Heart right ventricle (tissue), 16 donors: ENCODE results near the gene MT1X. TPM values are rescaled to one million over a fixed set of nuclear protein-coding genes. Genes with fewer than 3 reads are reported as not detected.
"Not testable (repeated sequence)": the region's sequence is repeated elsewhere in the genome, so short reads cannot be mapped to it uniquely, and the experiment has no call there.

Source experiments
- ATAC-seq, 8 donors: fragments of 200-7000 bp; cut with Tn5 transposase; one replicate each; pipeline ENCODE4 v1.9.1; 2020; ENCODE audit warnings: mild to moderate bottlenecking in 8 of 8, moderate library complexity in 8 of 8, moderate number of reproducible peaks in 1 of 8
- DNase-seq, 2 donors: peaks; one replicate each; pipeline ENCODE4 v3.0.0-alpha.2; 2020
- H3K27ac ChIP-seq, 10 donors: fragments of 200-600 bp; sonication (generic) in 2 of 10; one replicate each; pipeline versions ENCODE4 v1.5.0 to v1.8.0; 2020 to 2022; ENCODE audit warnings: mild to moderate bottlenecking in 3 of 10
- H3K27me3 ChIP-seq, 7 donors: fragments of 200-600 bp; one replicate each; pipeline ENCODE4 v1.8.0; 2021 to 2022; ENCODE audit warnings: mild to moderate bottlenecking in 2 of 7
- H3K36me3 ChIP-seq, 9 donors: fragments of 200-600 bp; sonication (generic) in 1 of 9; one replicate each; pipeline versions ENCODE4 v1.5.0 to v1.8.0; 2020 to 2022; ENCODE audit warnings: mild to moderate bottlenecking in 2 of 9
- H3K4me1 ChIP-seq, 9 donors: fragments of 200-600 bp; sonication (generic) in 1 of 9; one replicate each; pipeline versions ENCODE4 v1.5.0 to v1.8.0; 2020 to 2022; ENCODE audit warnings: mild to moderate bottlenecking in 4 of 9
- H3K4me3 ChIP-seq, 10 donors: fragments of 200-600 bp; sonication (generic) in 2 of 10; one replicate each; pipeline versions ENCODE4 v1.5.0 to v1.8.0; 2020 to 2022; ENCODE audit warnings: mild to moderate bottlenecking in 7 of 10, moderate library complexity in 2 of 10
- H3K9me3 ChIP-seq, 11 donors: fragments of 200-600 bp in 10 of 11; sonication (generic) in 2 of 11; one replicate each; pipeline versions ENCODE4 v1.5.0 to v1.8.0; 2013 to 2022; ENCODE audit warnings: mild to moderate bottlenecking in 2 of 11, control low read depth in 1 of 11, moderate library complexity in 1 of 11
- CTCF ChIP-seq, 9 donors: fragments of 200-600 bp; sonication (generic) in 2 of 9; IDR thresholded peaks; one replicate each; pipeline versions ENCODE4 v1.5.0 to v1.8.0; 2021 to 2022; ENCODE audit warnings: antibody characterized with exemption in 9 of 9, mild to moderate bottlenecking in 5 of 9, moderate library complexity in 1 of 9
- WGBS, 2 donors: extraction: QIAGEN DNeasy Blood & Tissue Kit; methylation state at CpG; one replicate each; pipeline ENCODE4 v1.1.7; 2013; ENCODE audit warnings: inconsistent platforms in 1 of 2; 5-methylcytosine and 5-hydroxymethylcytosine counted together
- intact Hi-C, 10 donors: fragments of 100-400 bp; cut with DNase I; formaldehyde crosslinking; loops; one replicate each; pipeline versions ENCODE4 v1.11.1 to v1.14.2; 2022
- polyA plus RNA-seq, 2 donors: library from polyadenylated mRNA; stranded (reverse); fragments of 200-250 nt; gene quantifications; one replicate each; pipeline ENCODE4 v1.2.3, GENCODE V29; 2013
- total RNA-seq, 10 donors: library from RNA; stranded (reverse); fragmentation: NEBNext Ultra II Directional in 3 of 10; extraction: Animal tissue kit (Norgen Biotek cat#: 25700) in 3 of 10; gene quantifications; one replicate each; pipeline versions ENCODE4 v1.2.1 to v1.2.4, GENCODE V29; 2021 to 2023
- donor health status: Arrhythmogenic right ventricular cardiomyopathy.
- donor health status: ischemic (EF 13 %, LVEDD 7.1; RV severe dilation, severe dysfunction).
- donor health status: healthy with polysubstance abuse.
- donor health status: DM: no; HTN: yes; CAD: no.
- donor health status: DM: no; HTN: no; CAD: no.
- donor health status: ischemic (EF 25% LVEDD 6.9; RV normal size, moderate dysfunction).
- donor health status: ischemic (EF 25% LVEDD 5.7; RV mildly dilated, moderate dysfunction).
- donor health status: healthy.
- donor health status: DM: yes; HTN: yes; CAD: no.
- donor health status: Ischemic cardiomyopathy.
- donor health status: ischemic (EF 35%, LVEDD 5.7; RV mildly dilated, moderate dysfunction).
- donor health status: nonischemic (EF 11% LVEDD 7.7; RV severe dilation, severe dysfunction).
- donor health status: DM: yes; HTN: yes; CAD: no.
- donor health status: PGD.
- donor health status: ischemic (EF 29% LVEDD 5.4; RV normal size, mild dysfunction).
- donor health status: nonischemic (EF 23%, LVEDD 6.1; RV moderate dilation, normal function).

MT1X gene
- total and polyA plus RNA-seq, 12 donors: 15.8 to 616 (median 101) TPM

GRCh38 chr16:56672761-56673536, 9.3 kb upstream of the MT1X start:
- intact Hi-C loops: loop anchor here in 1 of 10 donors (2.0 kb wide), 1 partner anchor 30 kb away; no protein-coding TSS in a partner anchor
- H3K9me3 ChIP-seq: no peaks in the 10 kb centered on the region
- WGBS, 2 donors: 88 to 91% methylated on average over 11 of the region's 11 CpGs
- peaks cover 6 to 89% (median 62%) of the 10 kb centered on the region in 7 donors for H3K27me3 ChIP-seq
- no peak overlapping the region for H3K4me3 ChIP-seq
- TF ChIP-seq CTCF (IDR thresholded peaks at IDR 0.05): no peak
- DNase-seq (no peak), ATAC-seq (no peak)
- H3K36me3 ChIP-seq: no peaks in the 10 kb centered on the region
- no peak overlapping the region for H3K27ac ChIP-seq
- H3K4me1 ChIP-seq: peaks cover 0 to 25% (median 14%) of the 10 kb centered on the region in 9 donors

GRCh38 chr16:56673921-56674320, 8.3 kb upstream of the MT1X start:
- H3K9me3 ChIP-seq: no peaks in the 10 kb centered on the region
- intact Hi-C loops: loop anchor here in 2 of 10 donors (1.0 to 2.0 kb wide), 2 partner anchors 28 to 29 kb away; no protein-coding TSS in a partner anchor
- DNase-seq (no peak), ATAC-seq (peak in 5 of 8 donors; percentile 38 to 66 (median 50))
- H3K27ac ChIP-seq: no peak overlapping the region
- H3K36me3 ChIP-seq: no peaks in the 10 kb centered on the region
- 41 to 42% methylated on average over 12 of the region's 12 CpGs for WGBS, 2 donors
- peaks cover 6 to 80% (median 53%) of the 10 kb centered on the region in 7 donors for H3K27me3 ChIP-seq
- no peak overlapping the region for H3K4me3 ChIP-seq
- peaks cover 0 to 19% (median 14%) of the 10 kb centered on the region in 9 donors for H3K4me1 ChIP-seq
- TF ChIP-seq CTCF (IDR thresholded peaks at IDR 0.05): peak; percentile 35 to 68 (median 61)

GRCh38 chr16:56674570-56674969, 7.7 kb upstream of the MT1X start:
- not testable (repeated sequence) for H3K4me3 ChIP-seq, DNase-seq, H3K27ac ChIP-seq, H3K36me3 ChIP-seq, H3K9me3 ChIP-seq, ATAC-seq
- peaks cover 6 to 73% (median 47%) of the 10 kb centered on the region in 7 donors for H3K27me3 ChIP-seq
- WGBS, 2 donors: 73 to 85% methylated on average over 6 of the region's 6 CpGs
- intact Hi-C loops: loop anchor here in 1 of 10 donors (1.0 kb wide), 1 partner anchor 28 kb away; no protein-coding TSS in a partner anchor
- peaks cover 0 to 15% (median 10%) of the 10 kb centered on the region in 9 donors for H3K4me1 ChIP-seq

- 5 to 9% methylated on average over 32 of the region's 32 CpGs for WGBS, 2 donors
- H3K27me3 ChIP-seq: peaks cover 0 to 61% (median 35%) of the 10 kb centered on the region in 7 donors
- TF ChIP-seq CTCF (IDR thresholded peaks at IDR 0.05): no peak
- intact Hi-C loops: no loop called here
- no peaks in the 10 kb centered on the region for H3K9me3 ChIP-seq
- H3K27ac ChIP-seq: no peak overlapping the region
- peaks cover 0 to 21% (median 9%) of the 10 kb centered on the region in 9 donors for H3K4me1 ChIP-seq
- ATAC-seq (peak in 4 of 8 donors; percentile 7 to 46 (median 33)), DNase-seq (no peak)
- H3K4me3 ChIP-seq: peak overlapping the region in 9 of 10 donors; percentile 6 to 37 (median 30)
- H3K36me3 ChIP-seq: no peaks in the 10 kb centered on the region
These were observed 6.5 kb upstream of the MT1X start for GRCh38 chr16:56675685-56676210.
